WERI-Rb-1 (cell line): ENCODE data around the gene CNTFR.

ENCODE experiments used
- DNase-seq: peaks from one replicate; pipeline ENCODE4 v3.0.0-alpha.2; 2020
- H3K27ac ChIP-seq: fragments of 250-450 bp; sonication (Bioruptor Pico); 2 replicates; pipeline ENCODE4 v1.5.1; 2020; ENCODE audit warnings: mild to moderate bottlenecking, moderate library complexity
- H3K27me3 ChIP-seq: fragments of 250-450 bp; sonication (Bioruptor Pico); 2 replicates; pipeline ENCODE4 v1.5.1; 2021; ENCODE audit warnings: mild to moderate bottlenecking, low read depth, moderate library complexity; ENCODE audit not compliant: insufficient read depth, severe bottlenecking
- H3K36me3 ChIP-seq: fragments of 250-450 bp; sonication (Bioruptor Pico); 2 replicates; pipeline ENCODE4 v1.5.1; 2020; ENCODE audit warnings: mild to moderate bottlenecking, moderate library complexity
- H3K4me3 ChIP-seq: 2 replicates; pipeline ENCODE4 v1.5.1; 2011; ENCODE audit warnings: low read depth, mild to moderate bottlenecking, control low read depth, low read length
- H3K9me3 ChIP-seq: fragments of 250-450 bp; sonication (Bioruptor Pico); 2 replicates; pipeline ENCODE4 v1.5.1; 2021; ENCODE audit warnings: mild to moderate bottlenecking, moderate library complexity; ENCODE audit not compliant: severe bottlenecking
- CTCF ChIP-seq: IDR thresholded peaks from 2 replicates; pipeline ENCODE4 v1.5.1; 2011; ENCODE audit warnings: low read depth, mild to moderate bottlenecking, control low read depth, inconsistent platforms, low read length

CNTFR gene

GRCh38 chr9:34502891-34503290 lies 86.6 kb downstream of the CNTFR start:
- no peak overlapping the region for H3K4me3 ChIP-seq

GRCh38 chr9:34502471-34502870 lies 87.1 kb downstream of the CNTFR start:
- Histone ChIP-seq H3K4me3 (no peak overlapping the region), H3K27ac (no peak overlapping the region), H3K36me3 (no peaks in the 10 kb centered on the region), H3K9me3 (peaks cover 20% of the 10 kb centered on the region), H3K27me3 (peaks cover 12% of the 10 kb centered on the region)
- TF ChIP-seq CTCF = no peak
- no peak for DNase-seq

More at GRCh38 chr9:34502891-34503290, 86.6 kb downstream of the CNTFR start:
- no peak for DNase-seq
- no peak for TF ChIP-seq CTCF
- Histone ChIP-seq H3K27ac (no peak overlapping the region), H3K36me3 (no peaks in the 10 kb centered on the region), H3K27me3 (peaks cover 15% of the 10 kb centered on the region), H3K9me3 (peaks cover 20% of the 10 kb centered on the region)

- H3K27ac ChIP-seq = no peak overlapping the region
- peaks cover 20% of the 10 kb centered on the region for H3K9me3 ChIP-seq
- H3K36me3 ChIP-seq = no peaks in the 10 kb centered on the region
These were observed 87.6 kb downstream of the CNTFR start for GRCh38 chr9:34501889-34502425.

More at GRCh38 chr9:34501889-34502425, 87.6 kb downstream of the CNTFR start:
- Histone ChIP-seq H3K27me3 (peaks cover 7% of the 10 kb centered on the region), H3K4me3 (no peak overlapping the region)
- peak; percentile 41 for DNase-seq
- TF ChIP-seq CTCF = peak; percentile 59
